Stimulated activated CD4-positive, alpha-beta T cell treated with anti-CD3 and anti-CD28 coated beads, Interleukin-1b, Interleukin-23, amount 100 ng/mL, for 24 hours (primary cell): ENCODE measurements around the gene DTD1.
"Not testable (repeated sequence)": the region's sequence is repeated elsewhere in the genome, so short reads cannot be mapped to it uniquely, and the experiment has no call there.

Experiments used
- DNase-seq, 4 experiments: peaks; one replicate each; pipeline ENCODE4 v3.0.0-alpha.2; 2020; ENCODE audit warnings: low read depth in 4 of 4, low spot score in 1 of 4

DTD1 gene

GRCh38 chr20:18739751-18740166, 151.9 kb downstream of the DTD1 start:
- DNase-seq: no peak

GRCh38 chr20:18740726-18741125, 152.9 kb downstream of the DTD1 start:
- no peak for DNase-seq

GRCh38 chr20:18742841-18743240, 155.0 kb downstream of the DTD1 start:
- no peak for DNase-seq

GRCh38 chr20:18743665-18744440, 156.0 kb downstream of the DTD1 start:
- DNase-seq: no peak

GRCh38 chr20:18747090-18747489, 159.2 kb downstream of the DTD1 start:
- DNase-seq: no peak

- DNase-seq: no peak
Observed at GRCh38 chr20:18748987-18749386, 161.1 kb downstream of the DTD1 start.

- DNase-seq: no peak
Observed at GRCh38 chr20:18749528-18749927, 161.7 kb downstream of the DTD1 start.

- DNase-seq: no peak
Observed at GRCh38 chr20:18750735-18751134, 162.9 kb downstream of the DTD1 start.

- no peak for DNase-seq
Observed at GRCh38 chr20:18754030-18754652, 166.3 kb downstream of the DTD1 start.

GRCh38 chr20:18754653-18755045, 166.8 kb downstream of the DTD1 start:
- no peak for DNase-seq

GRCh38 chr20:18760852-18761251, 173.0 kb downstream of the DTD1 start:
- DNase-seq: not testable (repeated sequence)

GRCh38 chr20:18767676-18768075, 179.8 kb downstream of the DTD1 start:
- DNase-seq: no peak

- DNase-seq: no peak
Observed at GRCh38 chr20:18773566-18773965, 185.7 kb downstream of the DTD1 start.

GRCh38 chr20:18774207-18774606, 186.4 kb downstream of the DTD1 start:
- no peak for DNase-seq

GRCh38 chr20:18775633-18776032, 187.8 kb downstream of the DTD1 start:
- DNase-seq: no peak

GRCh38 chr20:18778690-18779392, 191.0 kb downstream of the DTD1 start:
- DNase-seq: no peak

- DNase-seq: no peak
Observed at GRCh38 chr20:18780385-18781130, 192.7 kb downstream of the DTD1 start.

GRCh38 chr20:18781509-18781908, 193.7 kb downstream of the DTD1 start:
- DNase-seq: no peak

- DNase-seq: no peak
Observed at GRCh38 chr20:18783385-18783959, 195.6 kb downstream of the DTD1 start.

GRCh38 chr20:18787046-18787445, 199.2 kb downstream of the DTD1 start:
- not testable (repeated sequence) for DNase-seq

GRCh38 chr20:18788021-18788420, 200.2 kb downstream of the DTD1 start:
- no peak for DNase-seq
